ENCODE measurements around the gene DLG2.
"Not testable (repeated sequence)": the region's sequence is repeated elsewhere in the genome, so short reads cannot be mapped to it uniquely, and the experiment has no call there.

DLG2 gene

GRCh38 chr11:84847842-84848241 is 779.3 kb downstream of the DLG2 start:
- H3K4me3 ChIP-seq (ENCODE audit: low read depth, low read length), result no peak overlapping the region
- POLR2A ChIA-PET, result no interaction called here
- no peak for DNase-seq (ENCODE audit: low read depth, low spot score)
- CTCF ChIA-PET, result interaction anchor here (1.5 kb wide), 1 partner anchor 742 kb away, joined by 4 read pairs; no protein-coding TSS in a partner anchor
- no peak for TF ChIP-seq CTCF (IDR thresholded peaks at IDR 0.05; ENCODE audit: insufficient read depth, low read length, missing control alignments)

- H3K4me3 ChIP-seq (ENCODE audit: low read depth, low read length); POLR2A ChIA-PET; CTCF ChIA-PET; DNase-seq (ENCODE audit: low read depth, low spot score): not testable (repeated sequence)
These were observed 786.9 kb downstream of the DLG2 start for GRCh38 chr11:84840201-84840600.

GRCh38 chr11:84837402-84838069 is 789.6 kb downstream of the DLG2 start:
- ChIA-PET CTCF (no interaction called here), POLR2A (no interaction called here)
- H3K4me3 ChIP-seq (ENCODE audit: low read depth, low read length), result no peak overlapping the region
- no peak for TF ChIP-seq CTCF (IDR thresholded peaks at IDR 0.05; ENCODE audit: insufficient read depth, low read length, missing control alignments)
- no peak for DNase-seq (ENCODE audit: low read depth, low spot score)

- H3K4me3 ChIP-seq (ENCODE audit: low read depth, low read length), result no peak overlapping the region
- ChIA-PET POLR2A (no interaction called here), CTCF (no interaction called here)
- no peak for TF ChIP-seq CTCF (IDR thresholded peaks at IDR 0.05; ENCODE audit: insufficient read depth, low read length, missing control alignments)
- DNase-seq (ENCODE audit: low read depth, low spot score), result no peak
These were observed 790.8 kb downstream of the DLG2 start for GRCh38 chr11:84836371-84836770.

GRCh38 chr11:84833488-84834088 is 793.6 kb downstream of the DLG2 start:
- DNase-seq (ENCODE audit: low read depth, low spot score), result no peak
- ChIA-PET CTCF (no interaction called here), POLR2A (no interaction called here)
- no peak overlapping the region for H3K4me3 ChIP-seq (ENCODE audit: low read depth, low read length)
- no peak for TF ChIP-seq CTCF (IDR thresholded peaks at IDR 0.05; ENCODE audit: insufficient read depth, low read length, missing control alignments)

GRCh38 chr11:84830372-84830771 is 796.8 kb downstream of the DLG2 start:
- no peak overlapping the region for H3K4me3 ChIP-seq (ENCODE audit: low read depth, low read length)
- no peak for TF ChIP-seq CTCF (IDR thresholded peaks at IDR 0.05; ENCODE audit: insufficient read depth, low read length, missing control alignments)
- POLR2A ChIA-PET, result no interaction called here
- CTCF ChIA-PET, result no interaction called here
- no peak for DNase-seq (ENCODE audit: low read depth, low spot score)

GRCh38 chr11:84829162-84829561 is 798.0 kb downstream of the DLG2 start:
- CTCF ChIA-PET, result no interaction called here
- POLR2A ChIA-PET, result no interaction called here
- H3K4me3 ChIP-seq (ENCODE audit: low read depth, low read length), result no peak overlapping the region
- DNase-seq (ENCODE audit: low read depth, low spot score), result no peak
- TF ChIP-seq CTCF (IDR thresholded peaks at IDR 0.05; ENCODE audit: insufficient read depth, low read length, missing control alignments), result no peak
